Keratinocyte (primary cell): ENCODE data around the gene MCCD1. TPM values are rescaled to one million over a fixed set of nuclear protein-coding genes. Genes with fewer than 3 reads are reported as not detected.

Experiments used
- DNase-seq: peaks from one replicate; pipeline ENCODE4 v3.0.0-alpha.2; 2011; ENCODE audit warnings: low read depth, missing footprints, low spot score
- FAIRE-seq: peaks from 2 replicates; lab custom pipeline; 2011; peaks lifted over from hg19 to GRCh38; lab: Jason Lieb, UNC
- H2AFZ ChIP-seq: 2 replicates; pipeline ENCODE4 v1.6.0; 2012; ENCODE audit warnings: low read length, control low read depth, inconsistent platforms; ENCODE audit not compliant: control insufficient read depth
- H3K27ac ChIP-seq: 2 replicates; pipeline ENCODE4 v1.5.1; 2011; ENCODE audit warnings: low read length; ENCODE audit not compliant: control insufficient read depth, insufficient read depth
- H3K27me3 ChIP-seq: 3 replicates; pipeline ENCODE4 v1.6.0; 2011; ENCODE audit warnings: low read length; ENCODE audit not compliant: control insufficient read depth, insufficient read depth; ENCODE audit errors: extremely low read depth
- H3K36me3 ChIP-seq, 2 experiments: 2 replicates in 1 of 2; 3 replicates in 1 of 2; pipeline ENCODE4 v1.5.1; 2011; ENCODE audit warnings: low read length in 2 of 2, mild to moderate bottlenecking in 1 of 2; ENCODE audit not compliant: control insufficient read depth in 2 of 2, insufficient read depth in 2 of 2; ENCODE audit errors: extremely low read depth in 1 of 2
- H3K4me1 ChIP-seq: 3 replicates; pipeline ENCODE4 v1.5.1; 2011; ENCODE audit warnings: low read length; ENCODE audit not compliant: control insufficient read depth, insufficient read depth; ENCODE audit errors: extremely low read depth
- H3K4me2 ChIP-seq: 3 replicates; pipeline ENCODE4 v1.6.0; 2011; ENCODE audit warnings: low read depth, low read length; ENCODE audit not compliant: control insufficient read depth, insufficient read depth; ENCODE audit errors: extremely low read depth
- H3K4me3 ChIP-seq, 3 experiments: fragments of 200-600 bp in 1 of 3; sonication (generic) in 1 of 3; 2 replicates in 2 of 3; 3 replicates in 1 of 3; pipeline ENCODE4 v1.5.1; 2011 to 2016; ENCODE audit warnings: low read length in 3 of 3, mild to moderate bottlenecking in 3 of 3, control low read depth in 2 of 3, inconsistent platforms in 1 of 3, low read depth in 1 of 3, mixed read lengths in 1 of 3, mixed run types in 1 of 3, moderate library complexity in 1 of 3; ENCODE audit not compliant: control insufficient read depth in 2 of 3, insufficient read depth in 2 of 3; ENCODE audit errors: extremely low read depth in 1 of 3
- H3K79me2 ChIP-seq: 2 replicates; pipeline ENCODE4 v1.6.0; 2012; ENCODE audit warnings: low read length; ENCODE audit not compliant: control insufficient read depth, insufficient read depth
- H3K9ac ChIP-seq: 3 replicates; pipeline ENCODE4 v1.6.0; 2011; ENCODE audit warnings: low read length; ENCODE audit not compliant: control insufficient read depth, insufficient read depth; ENCODE audit errors: extremely low read depth
- H3K9me1 ChIP-seq: 3 replicates; pipeline ENCODE4 v1.6.0; 2011; ENCODE audit warnings: low read length; ENCODE audit not compliant: control insufficient read depth, insufficient read depth; ENCODE audit errors: extremely low read depth
- H3K9me3 ChIP-seq: 2 replicates; pipeline ENCODE4 v1.5.1; 2012; ENCODE audit warnings: low read depth, low read length; ENCODE audit not compliant: control insufficient read depth
- H4K20me1 ChIP-seq: 3 replicates; pipeline ENCODE4 v1.6.0; 2011; ENCODE audit warnings: low read length; ENCODE audit not compliant: control insufficient read depth, insufficient read depth; ENCODE audit errors: extremely low read depth
- EZH2 ChIP-seq: IDR thresholded peaks from one replicate; pipeline ENCODE4 v1.6.1; 2012; ENCODE audit warnings: inconsistent platforms, mild to moderate bottlenecking, low read length, moderate library complexity
- dilution Hi-C: fragments of 300-500 bp; cut with MboI; formaldehyde crosslinking; loops from one replicate; pipeline ENCODE4 v1.7.0; 2020; ENCODE audit warnings: low sequenced_read_pairs; ENCODE audit not compliant: extremely low pct_ligation_motif_present
- polyA plus RNA-seq, 5 experiments: library from polyadenylated mRNA; depleted of rRNA in 3 of 5; stranded (reverse) in 3 of 5; stranded (forward) in 1 of 5; unstranded in 1 of 5; fragments of >200 nt; gene quantifications; 1 replicate in 1 of 5; 2 replicates in 3 of 5; 3 replicates in 1 of 5; pipeline versions ENCODE4 v1.2.1 to v1.2.3, GENCODE V29; 2011 to 2012; ENCODE audit warnings: missing spikeins in 2 of 5, low read depth in 1 of 5, low replicate concordance in 1 of 5
- TF ChIP-seq, protein P1 (sequence below), 3 experiments: IDR thresholded peaks in 1 of 3; conservative IDR thresholded peaks in 1 of 3; optimal IDR thresholded peaks in 1 of 3; 2 replicates in 2 of 3; 3 replicates in 1 of 3; pipeline versions ENCODE3 to v1.5.1; 2011; ENCODE audit warnings: low read length in 3 of 3, mild to moderate bottlenecking in 3 of 3, moderate library complexity in 2 of 3, control low read depth in 1 of 3, inconsistent platforms in 1 of 3; ENCODE audit not compliant: insufficient read depth in 2 of 3; ENCODE audit errors: extremely low read depth in 1 of 3

The MCCD1 gene
- polyA plus RNA-seq, 1 donor (not counting 4 experiments of a cell fraction or from before 2014, with no cell fraction given): not detected

DNA sequence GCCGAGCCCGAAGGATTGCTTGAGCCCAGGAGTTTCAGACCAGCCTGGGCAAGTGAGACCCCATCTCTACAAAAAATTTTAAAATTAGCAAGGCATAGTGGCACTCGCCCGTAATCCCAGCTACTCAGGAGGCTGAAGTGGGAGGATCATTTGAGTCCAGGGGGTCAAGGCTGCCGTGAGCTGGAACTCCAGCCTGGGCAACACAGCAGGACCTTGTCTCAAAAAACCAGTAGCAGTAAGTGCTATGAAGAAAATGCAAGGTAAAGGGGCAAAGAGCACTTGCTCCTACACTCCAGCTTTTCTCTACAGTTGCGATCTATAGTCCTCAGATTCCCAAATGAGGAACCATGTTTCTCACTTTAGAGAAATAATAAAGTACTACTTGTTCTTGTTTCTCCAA is 14.9 kb downstream of the MCCD1 start:
- H3K27me3 ChIP-seq: no peaks in the 10 kb centered on the region
- FAIRE-seq: no peak

DNA sequence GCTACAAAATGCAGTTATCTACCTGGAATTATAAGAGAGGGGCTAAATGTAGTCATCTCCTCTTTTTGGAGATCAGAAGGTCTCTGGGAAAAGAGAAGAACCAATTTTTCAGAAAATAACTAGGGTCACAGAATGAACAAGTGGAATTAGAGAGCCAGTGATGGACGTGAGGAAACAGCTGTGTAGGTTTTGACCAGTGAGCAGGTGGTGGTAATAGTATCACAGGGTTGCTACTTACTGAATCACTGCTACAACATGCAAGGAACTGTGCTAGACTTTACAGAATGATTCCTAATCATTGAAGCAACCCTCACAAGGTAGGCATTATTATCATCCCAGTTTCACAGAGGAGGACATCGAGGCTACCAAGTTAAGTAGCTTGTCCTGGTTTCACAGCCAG is 15.9 kb downstream of the MCCD1 start:
- Histone ChIP-seq H3K4me1 (peaks cover 24% of the 10 kb centered on the region), H3K9ac (no peak overlapping the region), H3K4me3 (no peak overlapping the region), H3K9me1 (no peaks in the 10 kb centered on the region), H4K20me1 (peaks cover 13% of the 10 kb centered on the region), H3K9me3 (no peaks in the 10 kb centered on the region), H3K27me3 (no peaks in the 10 kb centered on the region), H3K79me2 (peaks cover 34% of the 10 kb centered on the region), H3K4me2 (no peak overlapping the region), H3K36me3 (peaks cover 7 to 23% of the 10 kb centered on the region in 2 experiments), H3K27ac (no peak overlapping the region), H2AFZ (no peak overlapping the region)
- no peak for FAIRE-seq
- DNase-seq: no peak
- dilution Hi-C loops: no loop called here
- TF ChIP-seq, protein P1, sequence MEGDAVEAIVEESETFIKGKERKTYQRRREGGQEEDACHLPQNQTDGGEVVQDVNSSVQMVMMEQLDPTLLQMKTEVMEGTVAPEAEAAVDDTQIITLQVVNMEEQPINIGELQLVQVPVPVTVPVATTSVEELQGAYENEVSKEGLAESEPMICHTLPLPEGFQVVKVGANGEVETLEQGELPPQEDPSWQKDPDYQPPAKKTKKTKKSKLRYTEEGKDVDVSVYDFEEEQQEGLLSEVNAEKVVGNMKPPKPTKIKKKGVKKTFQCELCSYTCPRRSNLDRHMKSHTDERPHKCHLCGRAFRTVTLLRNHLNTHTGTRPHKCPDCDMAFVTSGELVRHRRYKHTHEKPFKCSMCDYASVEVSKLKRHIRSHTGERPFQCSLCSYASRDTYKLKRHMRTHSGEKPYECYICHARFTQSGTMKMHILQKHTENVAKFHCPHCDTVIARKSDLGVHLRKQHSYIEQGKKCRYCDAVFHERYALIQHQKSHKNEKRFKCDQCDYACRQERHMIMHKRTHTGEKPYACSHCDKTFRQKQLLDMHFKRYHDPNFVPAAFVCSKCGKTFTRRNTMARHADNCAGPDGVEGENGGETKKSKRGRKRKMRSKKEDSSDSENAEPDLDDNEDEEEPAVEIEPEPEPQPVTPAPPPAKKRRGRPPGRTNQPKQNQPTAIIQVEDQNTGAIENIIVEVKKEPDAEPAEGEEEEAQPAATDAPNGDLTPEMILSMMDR (optimal IDR thresholded peaks at IDR 0.05 in 1 of 3, IDR thresholded peaks at IDR 0.05 in 1 of 3, conservative IDR thresholded peaks at IDR 0.05 in 1 of 3; ENCODE audit: extremely low read depth in 1 of 3, insufficient read depth in 2 of 3, low read length in 3 of 3): no peak
- no peak for TF ChIP-seq EZH2

More for the DNA sequence above, 14.9 kb downstream of the MCCD1 start:
- Histone ChIP-seq H3K36me3 (peaks cover 9 to 25% of the 10 kb centered on the region in 2 experiments), H3K9me3 (no peaks in the 10 kb centered on the region), H3K4me2 (no peak overlapping the region), H3K9me1 (no peaks in the 10 kb centered on the region), H3K9ac (no peak overlapping the region), H3K4me1 (peaks cover 34% of the 10 kb centered on the region), H3K4me3 (no peak overlapping the region), H2AFZ (no peak overlapping the region), H4K20me1 (peaks cover 24% of the 10 kb centered on the region), H3K27ac (no peak overlapping the region), H3K79me2 (peaks cover 40% of the 10 kb centered on the region)
- dilution Hi-C loops: no loop called here
- TF ChIP-seq, protein P1 (optimal IDR thresholded peaks at IDR 0.05 in 1 of 3, IDR thresholded peaks at IDR 0.05 in 1 of 3, conservative IDR thresholded peaks at IDR 0.05 in 1 of 3; ENCODE audit: extremely low read depth in 1 of 3, insufficient read depth in 2 of 3, low read length in 3 of 3): no peak
- TF ChIP-seq EZH2: no peak
- DNase-seq: no peak
